ENCODE data around the gene LZTS3.

LZTS3 gene

GRCh38 chr20:3203315-3204123 is 30.2 kb upstream of the LZTS3 start:
- Histone ChIP-seq H3F3A (ENCODE audit: insufficient read depth) (peaks cover 3% of the 10 kb centered on the region; the same call in 1 of the 2 replicates), H3K79me2 (ENCODE audit: insufficient read depth, low read length) (peaks cover 15% of the 10 kb centered on the region), H3K9me2 (replicated peaks; ENCODE audit: insufficient read depth, low read length) (no peaks in the 10 kb centered on the region), H3K9ac (ENCODE audit: low read length) (peak overlapping the region; percentile 92), H3K36me3 (ENCODE audit: low read length) (no peaks in the 10 kb centered on the region), H3K4me2 (ENCODE audit: low read depth, low read length, poor library complexity, severe bottlenecking) (peak overlapping the region; percentile 86), H3K9me3 (ENCODE audit: insufficient read depth, low read length) (no peaks in the 10 kb centered on the region), H3K4me3 (ENCODE audit: insufficient read depth, low read length, poor library complexity, severe bottlenecking) (peak overlapping the region; percentile 70), H2AFZ (ENCODE audit: low read depth, low read length, severe bottlenecking) (peak overlapping the region; percentile 68), H3K27ac (ENCODE audit: low read depth, low read length) (peak overlapping the region; percentile 79), H3K27me3 (ENCODE audit: low read length) (no peaks in the 10 kb centered on the region), H4K20me1 (ENCODE audit: low read depth, low read length) (no peaks in the 10 kb centered on the region)
- TF ChIP-seq, protein P1, sequence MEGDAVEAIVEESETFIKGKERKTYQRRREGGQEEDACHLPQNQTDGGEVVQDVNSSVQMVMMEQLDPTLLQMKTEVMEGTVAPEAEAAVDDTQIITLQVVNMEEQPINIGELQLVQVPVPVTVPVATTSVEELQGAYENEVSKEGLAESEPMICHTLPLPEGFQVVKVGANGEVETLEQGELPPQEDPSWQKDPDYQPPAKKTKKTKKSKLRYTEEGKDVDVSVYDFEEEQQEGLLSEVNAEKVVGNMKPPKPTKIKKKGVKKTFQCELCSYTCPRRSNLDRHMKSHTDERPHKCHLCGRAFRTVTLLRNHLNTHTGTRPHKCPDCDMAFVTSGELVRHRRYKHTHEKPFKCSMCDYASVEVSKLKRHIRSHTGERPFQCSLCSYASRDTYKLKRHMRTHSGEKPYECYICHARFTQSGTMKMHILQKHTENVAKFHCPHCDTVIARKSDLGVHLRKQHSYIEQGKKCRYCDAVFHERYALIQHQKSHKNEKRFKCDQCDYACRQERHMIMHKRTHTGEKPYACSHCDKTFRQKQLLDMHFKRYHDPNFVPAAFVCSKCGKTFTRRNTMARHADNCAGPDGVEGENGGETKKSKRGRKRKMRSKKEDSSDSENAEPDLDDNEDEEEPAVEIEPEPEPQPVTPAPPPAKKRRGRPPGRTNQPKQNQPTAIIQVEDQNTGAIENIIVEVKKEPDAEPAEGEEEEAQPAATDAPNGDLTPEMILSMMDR (IDR thresholded peaks at IDR 0.05; ENCODE audit: insufficient read depth, low read length, poor library complexity, severe bottlenecking), result no peak
- no peak for TF ChIP-seq EZH2phosphoT487 (conservative IDR thresholded peaks at IDR 0.05; ENCODE audit: low read length)

GRCh38 chr20:3202965-3203314 is 29.6 kb upstream of the LZTS3 start:
- peak overlapping the region; percentile 79 for H3K27ac ChIP-seq (ENCODE audit: low read depth, low read length)
- H2AFZ ChIP-seq (ENCODE audit: low read depth, low read length, severe bottlenecking), result peak overlapping the region; percentile 68
- H3K9ac ChIP-seq (ENCODE audit: low read length), result peak overlapping the region; percentile 92

GRCh38 chr20:3199976-3200755 is 26.8 kb upstream of the LZTS3 start:
- H3K27ac ChIP-seq (ENCODE audit: low read depth, low read length), result no peak overlapping the region
- H3K9me2 ChIP-seq (replicated peaks; ENCODE audit: insufficient read depth, low read length), result no peaks in the 10 kb centered on the region
- H4K20me1 ChIP-seq (ENCODE audit: low read depth, low read length), result no peaks in the 10 kb centered on the region
- TF ChIP-seq EZH2phosphoT487 (conservative IDR thresholded peaks at IDR 0.05; ENCODE audit: low read length), result no peak
- TF ChIP-seq, protein P1 (IDR thresholded peaks at IDR 0.05; ENCODE audit: insufficient read depth, low read length, poor library complexity, severe bottlenecking), result no peak
- H3K4me2 ChIP-seq (ENCODE audit: low read depth, low read length, poor library complexity, severe bottlenecking), result no peak overlapping the region
- H3K27me3 ChIP-seq (ENCODE audit: low read length), result no peaks in the 10 kb centered on the region
- H3K4me3 ChIP-seq (ENCODE audit: insufficient read depth, low read length, poor library complexity, severe bottlenecking), result no peak overlapping the region
- H3K9me3 ChIP-seq (ENCODE audit: insufficient read depth, low read length), result no peaks in the 10 kb centered on the region
- H3F3A ChIP-seq (ENCODE audit: insufficient read depth), result no peaks in the 10 kb centered on the region
- no peak overlapping the region for H2AFZ ChIP-seq (ENCODE audit: low read depth, low read length, severe bottlenecking)
- no peaks in the 10 kb centered on the region; the same call in 1 of the 2 replicates for H3K36me3 ChIP-seq (ENCODE audit: low read length)
- H3K79me2 ChIP-seq (ENCODE audit: insufficient read depth, low read length), result peaks cover 11% of the 10 kb centered on the region
- H3K9ac ChIP-seq (ENCODE audit: low read length), result no peak overlapping the region

More at GRCh38 chr20:3202965-3203314, 29.6 kb upstream of the LZTS3 start:
- TF ChIP-seq, protein P1 (IDR thresholded peaks at IDR 0.05; ENCODE audit: insufficient read depth, low read length, poor library complexity, severe bottlenecking), result no peak
- no peak for TF ChIP-seq EZH2phosphoT487 (conservative IDR thresholded peaks at IDR 0.05; ENCODE audit: low read length)
- Histone ChIP-seq H4K20me1 (ENCODE audit: low read depth, low read length) (no peaks in the 10 kb centered on the region), H3K36me3 (ENCODE audit: low read length) (no peaks in the 10 kb centered on the region), H3K27me3 (ENCODE audit: low read length) (no peaks in the 10 kb centered on the region), H3K9me3 (ENCODE audit: insufficient read depth, low read length) (no peaks in the 10 kb centered on the region), H3K4me3 (ENCODE audit: insufficient read depth, low read length, poor library complexity, severe bottlenecking) (peak overlapping the region; percentile 70), H3F3A (ENCODE audit: insufficient read depth) (peaks cover 3% of the 10 kb centered on the region; the same call in 1 of the 2 replicates), H3K9me2 (replicated peaks; ENCODE audit: insufficient read depth, low read length) (no peaks in the 10 kb centered on the region), H3K79me2 (ENCODE audit: insufficient read depth, low read length) (peaks cover 11% of the 10 kb centered on the region), H3K4me2 (ENCODE audit: low read depth, low read length, poor library complexity, severe bottlenecking) (peak overlapping the region; percentile 86)

Measured in SU-DHL-6 (cell line).